Measurements from ENCODE around the gene PPDPF.

PPDPF gene

DNA sequence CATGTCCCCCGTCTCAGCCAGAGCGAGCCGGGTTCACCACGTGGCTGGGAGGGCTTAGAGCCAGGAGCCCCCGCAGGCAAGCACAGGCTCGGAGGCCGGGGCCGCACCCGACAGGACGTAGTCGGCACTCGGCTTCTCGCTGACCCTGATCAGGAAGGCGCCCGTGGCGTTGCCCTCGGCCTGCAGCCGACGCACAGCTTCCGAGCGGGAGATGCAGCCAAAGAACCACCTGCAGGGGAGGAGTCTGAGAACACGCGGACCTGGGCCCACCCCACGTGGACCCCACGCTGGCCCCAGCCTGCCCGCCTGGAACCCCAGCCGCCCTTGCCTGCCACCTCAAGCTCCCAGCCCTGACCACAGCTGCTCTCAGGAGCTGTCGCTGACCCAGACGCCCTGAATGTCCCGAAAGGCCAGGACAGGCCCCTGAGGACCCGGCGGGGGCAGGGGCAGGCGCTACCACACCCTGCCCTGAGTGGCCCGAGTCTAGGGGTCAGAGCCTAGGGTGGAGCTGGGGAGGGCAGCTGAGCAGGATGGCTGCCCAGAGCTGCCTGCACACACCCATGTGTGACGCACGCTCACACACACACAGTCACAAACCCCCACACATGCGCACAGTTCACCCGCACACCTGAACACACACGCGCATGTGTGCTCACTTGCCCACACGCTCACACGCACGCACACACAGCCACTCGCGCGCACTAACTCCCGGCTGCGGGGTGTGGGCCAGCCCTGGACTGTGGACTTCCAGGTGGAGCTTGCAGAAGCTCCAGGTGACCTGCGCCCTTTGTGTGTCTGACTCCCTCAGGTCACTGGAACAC, 14.5 kb downstream of the PPDPF start:
- TF ChIP-seq, protein P1, sequence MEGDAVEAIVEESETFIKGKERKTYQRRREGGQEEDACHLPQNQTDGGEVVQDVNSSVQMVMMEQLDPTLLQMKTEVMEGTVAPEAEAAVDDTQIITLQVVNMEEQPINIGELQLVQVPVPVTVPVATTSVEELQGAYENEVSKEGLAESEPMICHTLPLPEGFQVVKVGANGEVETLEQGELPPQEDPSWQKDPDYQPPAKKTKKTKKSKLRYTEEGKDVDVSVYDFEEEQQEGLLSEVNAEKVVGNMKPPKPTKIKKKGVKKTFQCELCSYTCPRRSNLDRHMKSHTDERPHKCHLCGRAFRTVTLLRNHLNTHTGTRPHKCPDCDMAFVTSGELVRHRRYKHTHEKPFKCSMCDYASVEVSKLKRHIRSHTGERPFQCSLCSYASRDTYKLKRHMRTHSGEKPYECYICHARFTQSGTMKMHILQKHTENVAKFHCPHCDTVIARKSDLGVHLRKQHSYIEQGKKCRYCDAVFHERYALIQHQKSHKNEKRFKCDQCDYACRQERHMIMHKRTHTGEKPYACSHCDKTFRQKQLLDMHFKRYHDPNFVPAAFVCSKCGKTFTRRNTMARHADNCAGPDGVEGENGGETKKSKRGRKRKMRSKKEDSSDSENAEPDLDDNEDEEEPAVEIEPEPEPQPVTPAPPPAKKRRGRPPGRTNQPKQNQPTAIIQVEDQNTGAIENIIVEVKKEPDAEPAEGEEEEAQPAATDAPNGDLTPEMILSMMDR (conservative IDR thresholded peaks at IDR 0.05; ENCODE audit: low read depth, low read length) = no peak
- no peak overlapping the region for H3K4me3 ChIP-seq (ENCODE audit: low read length)
- DNase-seq (ENCODE audit: low read depth) = no peak

DNA sequence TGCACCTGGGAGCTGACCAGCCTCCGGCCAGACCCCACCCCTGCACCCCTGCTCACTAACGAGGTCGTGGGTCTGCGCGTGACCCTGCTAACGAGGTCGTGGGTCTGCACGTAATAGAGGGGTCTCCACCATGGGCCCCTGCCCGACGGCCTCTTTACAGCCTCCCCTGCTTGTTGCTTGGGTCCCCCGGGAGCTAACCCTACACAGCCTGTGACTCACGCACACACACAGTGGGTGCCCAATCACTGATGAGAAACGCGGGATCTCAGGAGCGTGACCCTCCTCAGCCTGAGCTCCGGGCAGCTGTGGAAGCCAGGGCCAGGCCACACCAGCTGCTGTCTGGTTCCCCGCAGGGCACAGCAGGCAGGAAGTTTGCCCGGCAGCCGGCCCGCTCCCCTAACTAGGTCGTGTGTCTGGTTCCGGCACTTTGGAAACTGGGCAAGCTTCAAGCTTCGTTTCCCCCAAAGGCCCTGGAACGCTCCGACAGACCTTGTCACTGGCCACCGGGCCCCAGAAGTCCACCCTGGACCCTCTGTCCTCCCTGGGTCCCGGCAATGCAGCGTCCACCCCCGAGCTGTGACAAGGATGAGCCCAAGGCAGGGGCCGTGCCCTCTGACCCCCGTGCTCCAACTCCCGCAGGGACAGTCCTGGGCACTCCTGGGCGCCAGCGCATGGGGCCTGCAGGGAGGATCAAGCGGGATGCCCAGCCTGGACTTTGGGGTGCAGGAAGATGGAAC, 15.8 kb downstream of the PPDPF start:
- no peak for DNase-seq (ENCODE audit: low read depth)
- TF ChIP-seq, protein P1 (conservative IDR thresholded peaks at IDR 0.05; ENCODE audit: low read depth, low read length) = no peak
- no peak overlapping the region for H3K4me3 ChIP-seq (ENCODE audit: low read length)

GRCh38 chr20:63536997-63537524, 16.5 kb downstream of the PPDPF start, which contains the start of gene PTK6:
PTK6 (minus strand) TSS chr20:63537376; CDS start chr20:63537314, 62 bp downstream.
- no peak for DNase-seq (ENCODE audit: low read depth)
- TF ChIP-seq, protein P1 (conservative IDR thresholded peaks at IDR 0.05; ENCODE audit: low read depth, low read length) = no peak
- H3K4me3 ChIP-seq (ENCODE audit: low read length) = peak within 1 kb of the TSS; percentile 36

- DNase-seq (ENCODE audit: low read depth) = peak; percentile 30
- TF ChIP-seq, protein P1 (conservative IDR thresholded peaks at IDR 0.05; ENCODE audit: low read depth, low read length) = peak; percentile 93
- peak overlapping the region; percentile 36 for H3K4me3 ChIP-seq (ENCODE audit: low read length)
Observed at GRCh38 chr20:63537525-63538203, 17.1 kb downstream of the PPDPF start.

DNA sequence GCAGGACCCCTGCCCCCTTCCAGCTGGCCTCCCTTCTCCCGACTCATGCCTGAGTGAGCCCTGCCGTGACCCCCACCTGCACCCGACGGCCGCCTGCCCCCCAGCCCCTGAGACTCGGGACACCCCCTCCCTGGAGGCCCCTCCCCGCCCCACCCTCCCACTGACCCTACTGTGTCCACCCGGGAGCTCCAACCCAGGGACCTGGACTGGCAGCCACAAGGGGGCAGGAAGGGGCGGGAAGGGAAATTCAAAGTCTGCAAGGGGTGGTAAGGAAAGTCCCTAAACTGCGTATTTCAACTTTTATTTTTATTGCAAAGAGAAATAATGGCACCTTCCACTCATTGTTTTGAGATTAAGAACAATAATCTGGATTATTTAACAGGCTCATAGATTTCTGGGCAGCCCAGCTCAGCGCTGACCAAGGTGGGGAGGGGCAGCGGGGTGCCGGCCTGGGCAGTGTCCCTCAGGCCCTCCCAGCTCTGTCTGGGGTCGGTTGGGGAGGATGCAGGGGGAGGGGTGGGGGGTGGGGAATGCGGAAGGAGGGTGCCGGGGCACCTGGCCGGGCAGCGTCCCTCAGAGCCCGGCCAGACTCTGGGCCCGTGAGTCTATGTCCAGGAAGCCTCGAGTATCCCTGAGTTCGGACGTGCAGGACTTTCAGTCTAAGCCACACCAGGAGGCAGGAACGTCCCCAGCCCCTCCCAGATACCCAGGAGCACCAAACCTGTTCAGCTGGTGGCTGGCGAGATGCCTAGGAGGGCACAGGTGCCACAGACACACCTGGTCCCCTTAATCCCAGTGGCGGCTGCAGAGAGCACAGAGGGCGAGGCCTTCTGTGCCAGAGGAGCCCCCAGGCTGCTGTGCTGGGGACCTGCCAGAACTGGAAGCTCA, 17.9 kb downstream of the PPDPF start:
- H3K4me3 ChIP-seq (ENCODE audit: low read length) = peak overlapping the region; percentile 36
- TF ChIP-seq, protein P1 (conservative IDR thresholded peaks at IDR 0.05; ENCODE audit: low read depth, low read length) = peak; percentile 35
- DNase-seq (ENCODE audit: low read depth) = no peak

GRCh38 chr20:63539092-63539430, 18.5 kb downstream of the PPDPF start:
- H3K4me3 ChIP-seq (ENCODE audit: low read length) = no peak overlapping the region
- TF ChIP-seq, protein P1 (conservative IDR thresholded peaks at IDR 0.05; ENCODE audit: low read depth, low read length) = no peak
- DNase-seq (ENCODE audit: low read depth) = no peak

Measured in retinal pigment epithelial cell (primary cell).